Mesendoderm (in vitro differentiated cells): ENCODE measurements around the gene IL1A.

Experiments used
- DNase-seq: peaks from one replicate; pipeline ENCODE4 v3.0.0; 2013
- H2AK5ac ChIP-seq: 2 replicates; pipeline ENCODE4 v1.6.1; 2013; ENCODE audit warnings: low read length, inconsistent platforms
- H2BK120ac ChIP-seq: 2 replicates; pipeline ENCODE4 v1.6.1; 2013; ENCODE audit warnings: low read depth, mild to moderate bottlenecking, low read length, moderate library complexity, mixed read lengths
- H2BK15ac ChIP-seq: replicated peaks from 2 replicates; pipeline ENCODE4 v1.6.1; 2013; ENCODE audit warnings: low read depth, mild to moderate bottlenecking, moderate library complexity
- H2BK5ac ChIP-seq: 2 replicates; pipeline ENCODE4 v1.6.1; 2013; ENCODE audit warnings: low read length, inconsistent platforms
- H3K18ac ChIP-seq: 2 replicates; pipeline ENCODE4 v1.6.1; 2013; ENCODE audit warnings: mild to moderate bottlenecking, low read length, mixed read lengths
- H3K23ac ChIP-seq: one replicate; pipeline ENCODE4 v1.6.1; 2013; ENCODE audit warnings: low read length
- H3K27ac ChIP-seq: 2 replicates; pipeline ENCODE4 v1.5.1; 2013; ENCODE audit warnings: low read depth, mild to moderate bottlenecking, inconsistent platforms, low read length, moderate library complexity
- H3K27me3 ChIP-seq: 2 replicates; pipeline ENCODE4 v1.6.1; 2013; ENCODE audit warnings: low read length, control low read depth, mild to moderate bottlenecking, inconsistent platforms; ENCODE audit not compliant: insufficient read depth, poor library complexity
- H3K36me3 ChIP-seq: 2 replicates; pipeline ENCODE4 v1.6.1; 2013; ENCODE audit warnings: low read length, inconsistent platforms; ENCODE audit not compliant: control insufficient read depth, insufficient read depth
- H3K4ac ChIP-seq: one replicate; pipeline ENCODE4 v1.6.1; 2013; ENCODE audit warnings: low read depth, mild to moderate bottlenecking, low read length, moderate library complexity
- H3K4me1 ChIP-seq: 2 replicates; pipeline ENCODE4 v1.6.1; 2013; ENCODE audit warnings: low read depth, low read length, inconsistent platforms; ENCODE audit not compliant: control insufficient read depth
- H3K4me2 ChIP-seq: 2 replicates; pipeline ENCODE4 v1.6.1; 2013; ENCODE audit warnings: low read length
- H3K4me3 ChIP-seq: 2 replicates; pipeline ENCODE4 v1.5.1; 2013; ENCODE audit warnings: mild to moderate bottlenecking, low read length
- H3K56ac ChIP-seq: one replicate; pipeline ENCODE4 v1.6.1; 2013; ENCODE audit warnings: low read length
- H3K79me1 ChIP-seq: 2 replicates; pipeline ENCODE4 v1.6.1; 2013; ENCODE audit warnings: low read length, inconsistent platforms
- H3K79me2 ChIP-seq: 2 replicates; pipeline ENCODE4 v1.6.1; 2013; ENCODE audit warnings: mild to moderate bottlenecking, low read length; ENCODE audit not compliant: control insufficient read depth, insufficient read depth
- H3K9ac ChIP-seq: 2 replicates; pipeline ENCODE4 v1.6.1; 2013; ENCODE audit warnings: low read length, inconsistent platforms
- H4K5ac ChIP-seq: one replicate; pipeline ENCODE4 v1.6.1; 2013; ENCODE audit warnings: low read length
- H4K8ac ChIP-seq: one replicate; pipeline ENCODE4 v1.6.1; 2013; ENCODE audit warnings: low read depth, mild to moderate bottlenecking, control low read depth, low read length, moderate library complexity
- WGBS: extraction: QIAGEN DNeasy Blood & Tissue Kit; methylation state at CpG from one replicate; pipeline ENCODE4 v1.1.7; 2013; ENCODE audit warnings: low lambda C conversion rate, missing lambda C conversion rate; ENCODE audit not compliant: insufficient coverage; ENCODE audit errors: extremely low coverage; 5-methylcytosine and 5-hydroxymethylcytosine counted together

Gene IL1A

DNA sequence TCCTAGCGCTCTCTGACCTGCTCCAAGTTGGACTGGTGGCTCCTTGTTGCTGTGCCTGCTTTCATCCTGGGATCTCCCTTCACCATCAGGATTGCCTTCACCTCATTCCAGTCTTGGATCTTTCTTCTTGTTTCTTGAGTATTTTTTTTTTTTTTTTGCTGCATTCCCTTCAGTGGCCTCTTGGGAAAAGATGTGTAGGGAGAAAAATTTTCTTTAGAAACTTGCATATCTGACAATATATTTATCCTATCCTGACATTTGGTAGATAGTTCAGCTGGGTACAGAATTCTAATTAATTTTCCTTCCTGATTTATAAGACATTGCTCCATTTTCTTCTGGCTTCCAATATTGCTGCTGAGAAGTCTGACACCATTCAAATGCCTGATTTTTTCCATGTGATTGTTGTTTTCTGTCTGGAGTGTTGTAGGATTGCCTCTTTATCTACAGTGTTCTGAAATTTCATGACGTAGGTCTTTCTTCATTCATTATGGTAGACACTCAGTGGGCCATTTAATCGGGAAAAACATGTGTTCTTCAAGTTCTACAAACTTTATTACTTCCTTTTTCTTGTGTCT lies 23.0 kb upstream of the IL1A start:
- Histone ChIP-seq H3K27ac (no peak overlapping the region), H2BK5ac (no peak overlapping the region), H3K36me3 (no peaks in the 10 kb centered on the region), H3K27me3 (no peaks in the 10 kb centered on the region), H2BK120ac (no peak overlapping the region), H3K4me3 (no peak overlapping the region), H2AK5ac (no peak overlapping the region), H3K4me1 (no peaks in the 10 kb centered on the region), H2BK15ac (no peak overlapping the region), H3K9ac (no peak overlapping the region), H3K18ac (no peak overlapping the region), H4K5ac (no peak overlapping the region), H3K4me2 (no peak overlapping the region), H3K56ac (no peak overlapping the region), H3K23ac (no peak overlapping the region), H3K4ac (no peak overlapping the region), H4K8ac (no peak overlapping the region), H3K79me1 (no peaks in the 10 kb centered on the region), H3K79me2 (no peaks in the 10 kb centered on the region)
- no peak for DNase-seq
- WGBS: no CpG with 5 or more reads among the region's 3 CpGs

- Histone ChIP-seq H3K18ac (no peak overlapping the region), H3K4me1 (no peaks in the 10 kb centered on the region), H2AK5ac (no peak overlapping the region), H3K79me1 (no peaks in the 10 kb centered on the region), H3K79me2 (no peaks in the 10 kb centered on the region), H2BK15ac (no peak overlapping the region), H3K27ac (no peak overlapping the region), H3K36me3 (no peaks in the 10 kb centered on the region), H2BK120ac (no peak overlapping the region), H3K27me3 (no peaks in the 10 kb centered on the region), H4K8ac (no peak overlapping the region), H3K4me2 (no peak overlapping the region), H4K5ac (no peak overlapping the region), H3K4me3 (no peak overlapping the region), H3K56ac (no peak overlapping the region), H2BK5ac (no peak overlapping the region), H3K23ac (no peak overlapping the region), H3K9ac (no peak overlapping the region), H3K4ac (no peak overlapping the region)
- WGBS: no CpG with 5 or more reads among the region's 11 CpGs
- DNase-seq: no peak
Measured at GRCh38 chr2:112805542-112805941, 21.2 kb upstream of the IL1A start.

GRCh38 chr2:112803691-112804521 lies 19.6 kb upstream of the IL1A start:
- Histone ChIP-seq H4K5ac (no peak overlapping the region), H2BK15ac (no peak overlapping the region), H3K79me2 (no peaks in the 10 kb centered on the region), H3K36me3 (no peaks in the 10 kb centered on the region), H2BK5ac (no peak overlapping the region), H3K9ac (no peak overlapping the region), H3K4me1 (no peaks in the 10 kb centered on the region), H3K4me3 (no peak overlapping the region), H2BK120ac (no peak overlapping the region), H3K79me1 (no peaks in the 10 kb centered on the region), H3K23ac (no peak overlapping the region), H2AK5ac (no peak overlapping the region), H3K18ac (no peak overlapping the region), H3K4ac (no peak overlapping the region), H3K56ac (no peak overlapping the region), H4K8ac (no peak overlapping the region), H3K27ac (no peak overlapping the region), H3K27me3 (no peaks in the 10 kb centered on the region), H3K4me2 (no peak overlapping the region)
- no CpG with 5 or more reads among the region's 5 CpGs for WGBS
- DNase-seq: no peak

DNA sequence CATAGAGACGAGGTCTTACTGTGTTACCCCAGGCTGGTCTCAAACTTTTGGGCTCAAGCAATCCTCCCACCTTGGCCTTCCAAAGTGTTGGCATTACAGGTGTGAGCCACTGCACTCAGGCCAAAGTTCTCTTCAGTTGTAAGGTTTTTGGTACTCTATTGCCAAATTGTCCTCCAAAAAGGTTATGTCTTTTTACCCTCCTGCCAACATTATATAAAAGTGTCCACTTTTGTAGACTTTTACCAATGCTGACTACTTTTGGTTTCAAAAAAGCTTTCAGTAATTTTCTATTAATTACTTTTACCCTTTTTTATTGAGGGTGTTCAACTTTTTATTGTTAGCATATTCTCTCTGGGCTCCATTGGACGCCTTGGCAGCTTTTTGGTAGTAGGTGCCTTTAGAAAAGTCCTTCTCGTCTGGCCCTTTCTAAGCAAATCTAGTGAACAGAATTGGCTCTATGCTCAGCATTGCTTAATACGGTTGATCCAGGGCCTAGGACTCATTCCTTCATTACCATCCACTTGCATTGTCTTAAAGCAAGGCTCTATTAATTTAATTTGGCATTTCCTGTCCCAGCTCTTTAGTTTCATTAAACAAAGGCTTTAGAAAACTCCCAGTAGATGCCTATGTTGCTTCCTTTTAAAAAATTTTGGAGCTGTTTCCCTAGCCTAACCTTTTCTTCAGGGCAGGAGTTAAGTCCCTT lies 16.7 kb upstream of the IL1A start:
- H3K4me1 ChIP-seq: no peaks in the 10 kb centered on the region
- DNase-seq: no peak
- no peaks in the 10 kb centered on the region for H3K79me2 ChIP-seq
- no peak overlapping the region for H2AK5ac ChIP-seq
- H4K5ac ChIP-seq: no peak overlapping the region
- no peak overlapping the region for H3K23ac ChIP-seq
- WGBS: no CpG with 5 or more reads among the region's 4 CpGs
- H3K4ac ChIP-seq: no peak overlapping the region
- H3K36me3 ChIP-seq: no peaks in the 10 kb centered on the region
- no peak overlapping the region for H3K4me3 ChIP-seq
- H3K79me1 ChIP-seq: no peaks in the 10 kb centered on the region
- no peak overlapping the region for H3K4me2 ChIP-seq
- H2BK15ac ChIP-seq: no peak overlapping the region
- H3K18ac ChIP-seq: no peak overlapping the region
- no peak overlapping the region for H3K56ac ChIP-seq
- H3K27me3 ChIP-seq: no peaks in the 10 kb centered on the region
- H2BK5ac ChIP-seq: no peak overlapping the region
- H3K9ac ChIP-seq: no peak overlapping the region
- no peak overlapping the region for H3K27ac ChIP-seq
- no peak overlapping the region for H2BK120ac ChIP-seq
- H4K8ac ChIP-seq: no peak overlapping the region

DNA sequence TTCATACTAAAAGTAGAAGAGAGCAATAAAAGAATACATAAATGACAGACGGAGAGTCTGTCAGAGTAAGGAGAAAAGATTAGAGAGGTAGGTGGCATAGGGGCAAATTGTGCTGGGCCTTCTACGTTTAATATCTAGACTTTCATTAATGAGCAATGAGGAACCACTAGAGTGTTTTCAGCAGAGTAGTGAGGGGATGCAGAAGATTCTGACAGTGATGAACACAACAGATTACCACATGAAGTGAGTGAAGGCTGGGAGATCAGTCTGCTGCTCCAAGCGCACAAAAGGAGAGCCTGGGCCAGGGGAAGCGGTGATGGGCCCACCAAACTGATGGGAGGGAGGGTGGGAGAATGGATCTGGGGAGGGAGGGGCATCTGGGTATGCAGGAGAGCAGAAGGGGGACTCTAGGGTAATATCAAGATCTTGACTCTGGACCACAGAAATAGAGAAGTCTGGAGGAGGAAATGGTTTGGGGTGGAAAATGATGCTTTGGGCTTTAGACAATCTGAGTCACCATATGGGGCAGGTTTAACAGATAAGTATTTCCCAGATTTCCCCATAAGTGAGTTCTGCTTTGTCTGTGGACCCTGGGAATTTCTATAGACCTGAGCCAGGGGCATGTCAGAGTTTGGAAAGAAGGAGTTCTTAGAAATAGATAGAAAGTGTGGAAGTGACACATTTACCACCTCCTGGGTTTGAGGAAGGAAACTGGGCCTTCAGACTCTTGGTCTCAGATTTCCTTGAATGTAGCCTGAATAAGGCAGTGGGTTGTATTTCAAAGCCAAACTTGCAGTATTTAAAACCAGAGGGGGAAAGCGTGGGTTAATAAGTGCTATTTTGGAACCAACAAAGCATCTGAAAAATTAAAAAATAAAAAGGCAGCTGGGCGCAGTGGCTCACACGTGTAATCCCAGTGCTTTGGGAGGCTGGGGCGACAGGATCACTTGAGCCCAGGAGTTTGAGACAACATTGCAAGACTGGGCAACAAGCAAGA lies 15.0 kb upstream of the IL1A start:
- Histone ChIP-seq H2BK15ac (no peak overlapping the region), H2AK5ac (no peak overlapping the region), H3K4me2 (no peak overlapping the region), H2BK5ac (no peak overlapping the region), H2BK120ac (no peak overlapping the region), H3K9ac (no peak overlapping the region), H3K27ac (no peak overlapping the region), H3K36me3 (no peaks in the 10 kb centered on the region), H3K79me2 (no peaks in the 10 kb centered on the region), H4K5ac (no peak overlapping the region), H3K4ac (no peak overlapping the region), H3K23ac (no peak overlapping the region), H3K18ac (no peak overlapping the region), H3K79me1 (no peaks in the 10 kb centered on the region), H3K27me3 (no peaks in the 10 kb centered on the region), H4K8ac (no peak overlapping the region), H3K56ac (no peak overlapping the region), H3K4me1 (no peaks in the 10 kb centered on the region), H3K4me3 (no peak overlapping the region)
- no CpG with 5 or more reads among the region's 8 CpGs for WGBS
- DNase-seq: no peak
